Suprapubic skin (tissue), 4 donors: Measurements from ENCODE around the gene PTPRD. TPM values are rescaled to one million over a fixed set of nuclear protein-coding genes. Genes with fewer than 3 reads are reported as not detected.

Experiments used
- DNase-seq, 2 donors: peaks; one replicate each; pipeline ENCODE4 v3.0.0-alpha.2; 2019; ENCODE audit warnings: low spot score in 2 of 2
- H3K27ac ChIP-seq: fragments of 200-600 bp; sonication (generic); one replicate; pipeline ENCODE4 v1.5.1; 2019
- H3K27me3 ChIP-seq: fragments of 200-600 bp; sonication (generic); one replicate; pipeline ENCODE4 v1.5.1; 2019
- H3K36me3 ChIP-seq: fragments of 200-600 bp; sonication (generic); one replicate; pipeline ENCODE4 v1.5.1; 2019
- H3K4me1 ChIP-seq: fragments of 200-600 bp; sonication (generic); one replicate; pipeline ENCODE4 v1.5.1; 2019
- H3K4me3 ChIP-seq: fragments of 200-600 bp; sonication (generic); one replicate; pipeline ENCODE4 v1.5.1; 2019; ENCODE audit warnings: mild to moderate bottlenecking
- H3K9me3 ChIP-seq: fragments of 200-600 bp; sonication (generic); one replicate; pipeline ENCODE4 v1.5.1; 2019
- EP300 ChIP-seq: sonication (generic); formaldehyde crosslinking; IDR thresholded peaks from one replicate; pipeline ENCODE4 v1.6.1; 2017; ENCODE audit warnings: antibody characterized with exemption
- POLR2A ChIP-seq, 2 donors: fragments of 450-650 bp; IDR thresholded peaks; one replicate each; pipeline ENCODE4 v1.6.1; 2017; ENCODE audit warnings: antibody characterized with exemption in 2 of 2, mild to moderate bottlenecking in 2 of 2, moderate library complexity in 2 of 2
- POLR2AphosphoS5 ChIP-seq, 3 donors: sonication (generic); formaldehyde crosslinking; IDR thresholded peaks; one replicate each; pipeline ENCODE4 v1.6.1; 2017; ENCODE audit warnings: antibody characterized with exemption in 3 of 3
- WGBS: methylation state at CpG from one replicate; pipeline ENCODE4 v1.1.5; 2018; 5-methylcytosine and 5-hydroxymethylcytosine counted together
- total RNA-seq, 4 donors: library from RNA; depleted of rRNA; stranded (reverse); fragments of >200 nt; gene quantifications; one replicate each; pipeline ENCODE4 v1.1.0, GENCODE V29; 2016
- TF ChIP-seq, protein P1 (sequence below), 2 donors: fragments of 200-600 bp in 1 of 2; fragments of 450-650 bp in 1 of 2; sonication (generic) in 1 of 2; IDR thresholded peaks; one replicate each; pipeline ENCODE4 v1.5.1; 2016 to 2019; ENCODE audit warnings: antibody characterized with exemption in 2 of 2, mild to moderate bottlenecking in 1 of 2, moderate library complexity in 1 of 2

The PTPRD gene
- total RNA-seq, 4 donors from 2014 or later, result 0.49 to 3.3 (median 2.5) TPM

DNA sequence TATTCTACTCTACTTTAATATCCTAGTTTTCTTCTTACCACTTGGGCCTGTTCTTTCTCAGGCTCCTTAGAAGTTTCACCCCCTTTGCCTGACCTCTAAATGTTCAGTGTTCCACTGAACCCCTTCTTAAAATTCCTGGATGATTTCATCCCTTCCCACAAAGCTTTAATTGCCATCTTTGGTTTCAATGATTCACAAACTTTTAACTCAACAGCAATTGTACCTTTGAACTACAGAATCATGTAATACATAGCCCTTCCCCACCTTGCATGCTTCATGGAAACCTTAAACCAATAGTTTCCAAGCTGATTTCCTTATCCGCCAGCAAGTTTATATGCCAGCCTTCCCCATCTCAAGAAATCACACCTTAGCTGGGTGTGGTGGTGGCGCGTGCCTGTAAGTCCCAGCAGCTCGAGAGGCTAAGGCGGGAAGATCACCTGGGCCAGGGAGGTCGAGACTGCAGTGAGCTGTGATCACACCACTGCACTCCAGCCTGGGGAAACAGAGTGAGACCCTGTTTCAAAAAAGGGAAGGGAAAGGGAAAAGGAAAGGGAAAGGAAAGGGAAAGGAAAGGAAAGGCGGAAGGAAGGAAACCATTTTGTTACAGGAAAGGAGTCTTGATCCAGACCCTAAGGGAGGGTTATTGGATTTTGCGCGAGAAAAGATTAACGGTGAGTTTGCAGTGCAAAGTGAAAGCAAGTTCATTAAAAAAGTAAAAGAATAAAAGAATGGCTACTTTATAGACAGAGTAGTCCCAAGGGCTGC, 1789.5 kb downstream of the PTPRD start:
- no peaks in the 10 kb centered on the region for H3K27me3 ChIP-seq
- no peaks in the 10 kb centered on the region for H3K36me3 ChIP-seq
- TF ChIP-seq, protein P1, sequence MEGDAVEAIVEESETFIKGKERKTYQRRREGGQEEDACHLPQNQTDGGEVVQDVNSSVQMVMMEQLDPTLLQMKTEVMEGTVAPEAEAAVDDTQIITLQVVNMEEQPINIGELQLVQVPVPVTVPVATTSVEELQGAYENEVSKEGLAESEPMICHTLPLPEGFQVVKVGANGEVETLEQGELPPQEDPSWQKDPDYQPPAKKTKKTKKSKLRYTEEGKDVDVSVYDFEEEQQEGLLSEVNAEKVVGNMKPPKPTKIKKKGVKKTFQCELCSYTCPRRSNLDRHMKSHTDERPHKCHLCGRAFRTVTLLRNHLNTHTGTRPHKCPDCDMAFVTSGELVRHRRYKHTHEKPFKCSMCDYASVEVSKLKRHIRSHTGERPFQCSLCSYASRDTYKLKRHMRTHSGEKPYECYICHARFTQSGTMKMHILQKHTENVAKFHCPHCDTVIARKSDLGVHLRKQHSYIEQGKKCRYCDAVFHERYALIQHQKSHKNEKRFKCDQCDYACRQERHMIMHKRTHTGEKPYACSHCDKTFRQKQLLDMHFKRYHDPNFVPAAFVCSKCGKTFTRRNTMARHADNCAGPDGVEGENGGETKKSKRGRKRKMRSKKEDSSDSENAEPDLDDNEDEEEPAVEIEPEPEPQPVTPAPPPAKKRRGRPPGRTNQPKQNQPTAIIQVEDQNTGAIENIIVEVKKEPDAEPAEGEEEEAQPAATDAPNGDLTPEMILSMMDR (IDR thresholded peaks at IDR 0.05), result no peak
- no peak overlapping the region for H3K4me3 ChIP-seq
- no peaks in the 10 kb centered on the region for H3K4me1 ChIP-seq
- 97% methylated on average over 10 of the region's 10 CpGs for WGBS
- no peak overlapping the region for H3K27ac ChIP-seq
- no peak for DNase-seq
- H3K9me3 ChIP-seq, result no peaks in the 10 kb centered on the region

DNA sequence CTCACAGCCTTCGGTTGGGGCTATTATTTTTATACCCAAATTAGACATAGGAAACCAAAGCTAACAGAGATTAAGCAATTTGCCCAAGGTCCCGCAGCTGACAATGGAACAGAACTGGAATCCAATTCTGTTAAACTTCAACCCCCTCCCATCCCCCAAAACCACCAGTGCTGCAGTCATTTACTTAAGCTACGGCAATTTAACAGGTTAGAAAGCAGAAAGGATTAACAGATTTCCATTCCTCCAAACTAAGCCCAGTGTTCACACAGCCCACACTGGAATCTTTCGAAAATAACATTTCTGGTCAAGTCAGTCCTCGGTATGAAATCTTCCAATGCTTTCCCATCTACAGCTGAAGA, 1790.2 kb downstream of the PTPRD start:
- TF ChIP-seq EP300, result no peak
- TF ChIP-seq, protein P1 (IDR thresholded peaks at IDR 0.05), result no peak
- TF ChIP-seq POLR2A (IDR thresholded peaks at IDR 0.05), result no peak
- TF ChIP-seq POLR2AphosphoS5 (IDR thresholded peaks at IDR 0.05), result no peak
- H3K4me1 ChIP-seq, result no peaks in the 10 kb centered on the region
- WGBS, result 91% methylated on average over 5 of the region's 5 CpGs
- H3K27me3 ChIP-seq, result no peaks in the 10 kb centered on the region
- H3K27ac ChIP-seq, result no peak overlapping the region
- no peak for DNase-seq
- no peaks in the 10 kb centered on the region for H3K9me3 ChIP-seq
- H3K36me3 ChIP-seq, result no peaks in the 10 kb centered on the region
- no peak overlapping the region for H3K4me3 ChIP-seq

DNA sequence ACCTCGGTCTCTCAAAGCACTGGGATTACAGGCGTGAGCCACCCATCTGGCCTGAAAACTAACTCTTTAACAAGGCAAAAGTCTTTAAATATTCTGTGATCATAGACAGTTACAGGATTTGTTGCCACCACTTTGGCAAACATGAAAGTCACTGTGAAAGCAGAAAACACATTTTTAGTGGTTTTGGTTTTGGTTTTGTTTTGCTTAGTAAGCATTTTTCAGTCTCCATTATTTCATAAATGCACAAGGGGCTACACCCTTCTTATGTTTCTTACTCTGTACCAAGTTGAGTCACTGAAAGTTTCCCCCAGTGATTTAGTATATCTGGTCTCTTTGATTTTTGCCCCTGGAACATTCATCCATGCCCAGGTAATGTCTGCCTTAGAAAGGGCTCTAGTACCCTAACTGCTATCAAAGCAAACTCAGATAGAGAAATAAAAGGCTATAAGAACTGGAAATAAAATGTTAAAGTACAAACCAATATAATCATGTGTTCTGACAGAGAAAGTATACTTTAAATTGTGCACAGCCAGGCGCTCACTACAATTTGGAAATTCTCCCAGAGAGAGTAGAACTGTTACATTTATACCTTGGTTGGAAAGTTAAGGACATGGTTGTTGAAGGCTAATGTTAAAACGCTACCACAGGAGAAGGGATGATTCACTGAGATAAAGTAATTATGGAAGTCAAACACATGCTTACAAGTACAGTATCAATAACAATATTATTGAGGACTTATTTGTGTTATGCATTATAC, 1790.7 kb downstream of the PTPRD start:
- Histone ChIP-seq H3K4me1 (no peaks in the 10 kb centered on the region), H3K4me3 (no peak overlapping the region), H3K27ac (no peak overlapping the region), H3K36me3 (no peaks in the 10 kb centered on the region), H3K9me3 (no peaks in the 10 kb centered on the region), H3K27me3 (no peaks in the 10 kb centered on the region)
- DNase-seq, result no peak
- 80% methylated on average over 4 of the region's 4 CpGs for WGBS
- TF ChIP-seq EP300, result no peak
- no peak for TF ChIP-seq POLR2A (IDR thresholded peaks at IDR 0.05)

DNA sequence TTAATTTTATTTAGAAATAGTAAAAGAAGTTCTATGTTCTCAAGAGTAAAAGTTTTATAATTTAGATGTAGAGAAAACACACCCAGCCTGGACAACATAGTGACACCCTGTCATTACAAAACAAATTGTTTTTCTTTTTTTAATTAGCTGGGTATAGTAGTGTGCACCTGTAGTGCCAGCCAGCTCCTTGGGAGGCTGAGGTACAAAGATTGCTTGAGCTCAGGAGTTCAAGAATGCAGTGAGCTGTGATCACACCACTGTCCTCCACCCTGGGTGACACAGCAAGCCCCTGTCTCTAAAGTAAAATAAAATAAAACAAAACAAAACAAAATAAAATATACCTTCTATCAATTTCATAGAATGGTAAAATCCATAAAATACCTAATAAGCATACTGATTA, 1795.5 kb downstream of the PTPRD start:
- H3K27me3 ChIP-seq, result no peaks in the 10 kb centered on the region
- H3K36me3 ChIP-seq, result no peaks in the 10 kb centered on the region
- no peak for TF ChIP-seq POLR2A (IDR thresholded peaks at IDR 0.05)
- TF ChIP-seq, protein P1 (IDR thresholded peaks at IDR 0.05), result no peak
- H3K27ac ChIP-seq, result no peak overlapping the region
- DNase-seq, result no peak
- H3K4me1 ChIP-seq, result no peaks in the 10 kb centered on the region
- H3K4me3 ChIP-seq, result no peak overlapping the region
- no peaks in the 10 kb centered on the region for H3K9me3 ChIP-seq

DNA sequence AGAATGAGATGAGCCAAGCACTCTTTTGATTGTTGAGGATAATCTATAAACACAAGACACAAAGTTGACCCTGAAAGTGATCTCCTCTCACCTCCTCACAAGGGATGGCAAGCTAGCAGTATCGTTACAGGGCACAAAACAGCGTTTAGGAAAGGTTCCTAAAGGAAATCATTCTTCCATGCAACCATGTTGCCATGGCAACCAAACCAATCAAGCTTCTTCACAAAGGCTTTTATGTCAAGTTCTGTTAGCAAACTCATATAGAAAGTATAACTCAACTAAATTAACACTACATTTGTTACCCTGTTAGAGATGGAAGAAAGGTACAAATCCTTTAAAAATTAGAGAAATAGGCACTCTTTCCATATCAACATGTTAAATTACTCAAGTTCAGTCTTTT, 1796.4 kb downstream of the PTPRD start:
- TF ChIP-seq EP300, result no peak
- TF ChIP-seq, protein P1 (IDR thresholded peaks at IDR 0.05), result no peak
- no peak for TF ChIP-seq POLR2A (IDR thresholded peaks at IDR 0.05)
- TF ChIP-seq POLR2AphosphoS5 (IDR thresholded peaks at IDR 0.05), result no peak
- Histone ChIP-seq H3K9me3 (no peaks in the 10 kb centered on the region), H3K4me1 (no peaks in the 10 kb centered on the region), H3K36me3 (no peaks in the 10 kb centered on the region), H3K4me3 (no peak overlapping the region), H3K27me3 (no peaks in the 10 kb centered on the region), H3K27ac (no peak overlapping the region)
- DNase-seq, result no peak
- WGBS, result 37% methylated on average over 2 of the region's 2 CpGs
